ENCODE data around the gene INPP5A.

DNA sequence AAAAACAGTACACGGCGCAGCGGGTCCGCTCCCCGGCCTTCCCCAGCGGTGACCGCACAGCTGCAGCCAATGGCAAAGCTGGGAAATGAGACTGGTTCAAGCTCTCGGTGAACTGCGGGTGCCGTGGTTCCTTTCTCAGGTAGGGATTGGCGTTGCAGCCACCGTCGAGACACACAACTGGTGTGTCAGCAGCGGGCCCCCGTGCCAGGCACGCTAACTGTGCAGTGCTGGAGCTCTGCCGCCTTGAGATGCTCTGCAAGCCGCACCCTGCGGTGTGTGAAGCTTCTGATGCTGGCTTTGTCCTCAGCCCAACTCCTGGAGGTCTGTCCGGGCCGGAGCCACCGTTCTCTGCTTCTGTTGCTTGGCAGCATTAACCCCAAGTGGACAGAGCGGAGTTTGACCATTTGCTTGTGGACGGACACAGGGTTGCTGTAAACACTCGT is 269.0 kb downstream of the INPP5A start:
- TF ChIP-seq CTCF (IDR thresholded peaks at IDR 0.05) (no peak), POLR2AphosphoS5 (IDR thresholded peaks at IDR 0.05) (no peak), EP300 (IDR thresholded peaks at IDR 0.05; ENCODE audit: low read depth) (no peak)

All from transverse colon (tissue), 4 donors.